Natural killer cell treated with Interleukin-12 subunit alpha and Interleukin-12 subunit beta and Interleukin-15 and Interleukin-18, amount 100 ng/mL, for 72 hours (primary cell): Measurements from ENCODE around the gene NKX6-1. TPM values are rescaled to one million over a fixed set of nuclear protein-coding genes. Genes with fewer than 3 reads are reported as not detected.

ENCODE experiments used
- ATAC-seq, 2 donors: fragments of 150-1000 bp; cut with Tn5 transposase in 1 of 2; sonication (Bioruptor Pico), chemical (Tn5 transposase) in 1 of 2; 2 replicates each; pipeline ENCODE4 v1.10.0; 2021
- DNase-seq: peaks from one replicate; pipeline ENCODE4 v3.0.0; 2022; ENCODE audit warnings: low spot score
- H3K27ac Mint-ChIP-seq, 2 donors: 1 replicate in 1 of 2; 2 replicates in 1 of 2; pipeline ENCODE4 v1.8.0; 2022; ENCODE audit warnings: mixed read lengths in 2 of 2, mild to moderate bottlenecking in 1 of 2, moderate library complexity in 1 of 2
- H3K27me3 Mint-ChIP-seq, 2 donors: 1 replicate in 1 of 2; 2 replicates in 1 of 2; pipeline ENCODE4 v1.8.0; 2022; ENCODE audit warnings: mixed read lengths in 2 of 2
- H3K36me3 Mint-ChIP-seq: one replicate; pipeline ENCODE4 v1.8.0; 2022; ENCODE audit warnings: mixed read lengths
- H3K4me1 Mint-ChIP-seq, 2 donors: 1 replicate in 1 of 2; 2 replicates in 1 of 2; pipeline ENCODE4 v1.8.0; 2022; ENCODE audit warnings: low read depth in 2 of 2, mixed read lengths in 2 of 2, mild to moderate bottlenecking in 1 of 2
- H3K4me3 Mint-ChIP-seq: one replicate; pipeline ENCODE4 v1.8.0; 2022; ENCODE audit warnings: mixed read lengths
- H3K9me3 Mint-ChIP-seq: 2 replicates; pipeline ENCODE4 v1.8.0; 2022; ENCODE audit warnings: mixed read lengths
- total RNA-seq, 2 donors: library from RNA; stranded (reverse); gene quantifications; one replicate each; pipeline ENCODE4 v1.2.3, GENCODE V29; 2022

Gene NKX6-1
- total RNA-seq, 2 donors from 2014 or later: not detected

GRCh38 chr4:84495118-84495793 lies 3.8 kb downstream of the NKX6-1 start:
- peaks cover 4% of the 10 kb centered on the region for H3K36me3 Mint-ChIP-seq

GRCh38 chr4:84494531-84494930 lies 4.6 kb downstream of the NKX6-1 start:
- H3K9me3 Mint-ChIP-seq: no peaks in the 10 kb centered on the region
- DNase-seq: no peak
- no peak for ATAC-seq
- H3K27ac Mint-ChIP-seq: no peak overlapping the region
- H3K36me3 Mint-ChIP-seq: no peaks in the 10 kb centered on the region
- H3K27me3 Mint-ChIP-seq: peaks cover 55 to 73% of the 10 kb centered on the region in 2 donors
- no peak overlapping the region for H3K4me3 Mint-ChIP-seq
- peaks cover 0 to 12% of the 10 kb centered on the region in 2 donors for H3K4me1 Mint-ChIP-seq

More at GRCh38 chr4:84495118-84495793, 3.8 kb downstream of the NKX6-1 start:
- Mint-ChIP-seq H3K4me1 (peaks cover 0 to 15% of the 10 kb centered on the region in 2 donors), H3K9me3 (no peaks in the 10 kb centered on the region), H3K27ac (no peak overlapping the region), H3K27me3 (peaks cover 56 to 74% of the 10 kb centered on the region in 2 donors), H3K4me3 (no peak overlapping the region)
- DNase-seq (no peak), ATAC-seq (no peak)

GRCh38 chr4:84494076-84494475 lies 5.0 kb downstream of the NKX6-1 start:
- no peaks in the 10 kb centered on the region for H3K9me3 Mint-ChIP-seq
- no peak overlapping the region for H3K4me3 Mint-ChIP-seq
- DNase-seq (no peak), ATAC-seq (no peak)
- peaks cover 0 to 10% of the 10 kb centered on the region in 2 donors for H3K4me1 Mint-ChIP-seq
- H3K27me3 Mint-ChIP-seq: peaks cover 53 to 73% of the 10 kb centered on the region in 2 donors
- H3K27ac Mint-ChIP-seq: no peak overlapping the region
- no peaks in the 10 kb centered on the region for H3K36me3 Mint-ChIP-seq

DNA sequence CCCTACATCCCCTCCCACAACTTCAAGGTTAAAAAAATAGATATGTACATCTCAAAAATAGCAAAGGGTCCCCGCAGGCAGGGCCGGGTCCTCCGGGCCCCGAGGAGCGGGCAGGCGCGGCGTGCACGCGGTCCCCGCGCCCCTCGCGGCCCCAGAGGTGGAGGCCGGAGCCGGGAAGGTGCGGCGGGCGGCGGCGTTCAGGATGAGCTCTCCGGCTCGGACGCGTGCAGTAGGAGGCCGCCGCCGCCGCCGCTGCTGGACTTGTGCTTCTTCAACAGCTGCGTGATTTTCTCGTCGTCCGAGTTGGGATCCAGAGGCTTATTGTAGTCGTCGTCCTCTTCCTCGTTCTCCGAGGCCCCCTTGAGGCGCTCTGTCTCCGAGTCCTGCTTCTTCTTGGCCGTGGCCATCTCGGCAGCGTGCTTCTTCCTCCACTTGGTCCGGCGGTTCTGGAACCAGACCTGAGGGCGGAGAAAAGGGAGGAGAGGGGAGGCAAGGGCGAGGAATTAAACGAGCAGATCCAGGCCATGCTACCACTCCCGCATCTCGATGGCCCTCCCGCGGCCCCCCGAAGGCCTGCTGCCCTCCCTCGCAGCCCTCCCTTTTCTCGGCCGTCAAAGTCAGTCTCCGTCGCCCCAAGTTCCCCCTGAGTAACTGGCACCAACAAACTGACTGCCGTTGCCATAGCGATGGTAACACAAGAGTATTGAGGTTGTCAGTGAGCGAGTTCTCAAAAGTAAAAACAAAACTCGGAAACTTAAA lies 5.8 kb downstream of the NKX6-1 start:
- no peak for ATAC-seq
- no peaks in the 10 kb centered on the region for H3K9me3 Mint-ChIP-seq
- no peak overlapping the region for H3K4me3 Mint-ChIP-seq
- H3K36me3 Mint-ChIP-seq: no peaks in the 10 kb centered on the region
- H3K4me1 Mint-ChIP-seq: peaks cover 0 to 6% of the 10 kb centered on the region in 2 donors
- DNase-seq: no peak
- H3K27ac Mint-ChIP-seq: no peak overlapping the region
- H3K27me3 Mint-ChIP-seq: peaks cover 47 to 73% of the 10 kb centered on the region in 2 donors

DNA sequence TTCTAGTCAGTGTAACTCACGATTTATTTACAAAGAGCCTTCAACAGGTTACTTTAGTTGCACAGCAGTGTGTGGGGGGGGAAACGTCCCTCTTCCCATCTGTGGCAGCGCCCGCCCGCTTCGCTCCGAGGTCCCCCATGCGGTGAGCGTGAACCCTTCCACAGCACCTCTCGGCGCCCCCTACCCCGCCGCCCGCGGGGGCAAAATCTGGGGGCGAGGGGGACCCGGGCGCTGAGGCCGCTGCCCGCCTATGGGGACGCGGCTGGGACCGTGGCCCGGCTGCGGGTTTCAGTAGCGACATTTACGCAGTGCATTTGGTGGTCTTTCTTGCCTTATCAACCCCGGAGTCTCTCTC lies 6.4 kb downstream of the NKX6-1 start:
- peaks cover 47 to 73% of the 10 kb centered on the region in 2 donors for H3K27me3 Mint-ChIP-seq
- no peak overlapping the region for H3K4me3 Mint-ChIP-seq
- H3K36me3 Mint-ChIP-seq: no peaks in the 10 kb centered on the region
- H3K27ac Mint-ChIP-seq: no peak overlapping the region
- peaks cover 0 to 6% of the 10 kb centered on the region in 2 donors for H3K4me1 Mint-ChIP-seq
- H3K9me3 Mint-ChIP-seq: no peaks in the 10 kb centered on the region
- no peak for DNase-seq
- ATAC-seq: peak in 1 of 2 donors; percentile 33

DNA sequence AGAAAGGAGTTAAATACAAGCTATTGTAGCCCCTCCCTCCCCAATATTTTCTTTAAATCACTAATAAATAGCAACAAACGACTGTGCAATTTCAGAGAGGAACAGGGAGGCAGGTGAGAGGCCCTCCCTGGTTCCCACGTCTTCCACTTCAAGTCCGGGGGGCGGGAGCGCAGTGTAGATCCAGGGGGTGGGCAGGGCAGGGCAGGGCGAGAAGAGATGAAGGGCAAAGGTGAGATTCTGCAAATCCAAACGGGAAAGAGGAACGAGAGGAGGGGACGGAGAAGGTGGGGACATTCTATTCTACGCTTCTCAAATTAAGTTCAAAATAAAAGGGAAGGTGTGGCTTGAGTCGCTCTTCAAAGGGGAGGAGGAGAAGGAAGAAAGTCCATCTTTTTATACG lies 6.8 kb downstream of the NKX6-1 start:
- Mint-ChIP-seq H3K36me3 (no peaks in the 10 kb centered on the region), H3K27me3 (peaks cover 47 to 75% of the 10 kb centered on the region in 2 donors), H3K9me3 (no peaks in the 10 kb centered on the region), H3K4me3 (no peak overlapping the region), H3K4me1 (peaks cover 0 to 6% of the 10 kb centered on the region in 2 donors), H3K27ac (no peak overlapping the region)
- no peak for ATAC-seq
- no peak for DNase-seq

- Mint-ChIP-seq H3K27ac (no peak overlapping the region), H3K27me3 (peaks cover 39 to 83% of the 10 kb centered on the region in 2 donors), H3K4me1 (peaks cover 0 to 3% of the 10 kb centered on the region in 2 donors), H3K36me3 (no peaks in the 10 kb centered on the region), H3K4me3 (no peak overlapping the region), H3K9me3 (no peaks in the 10 kb centered on the region)
- ATAC-seq: no peak
- no peak for DNase-seq
Measured at GRCh38 chr4:84491481-84491880, 7.6 kb downstream of the NKX6-1 start.

DNA sequence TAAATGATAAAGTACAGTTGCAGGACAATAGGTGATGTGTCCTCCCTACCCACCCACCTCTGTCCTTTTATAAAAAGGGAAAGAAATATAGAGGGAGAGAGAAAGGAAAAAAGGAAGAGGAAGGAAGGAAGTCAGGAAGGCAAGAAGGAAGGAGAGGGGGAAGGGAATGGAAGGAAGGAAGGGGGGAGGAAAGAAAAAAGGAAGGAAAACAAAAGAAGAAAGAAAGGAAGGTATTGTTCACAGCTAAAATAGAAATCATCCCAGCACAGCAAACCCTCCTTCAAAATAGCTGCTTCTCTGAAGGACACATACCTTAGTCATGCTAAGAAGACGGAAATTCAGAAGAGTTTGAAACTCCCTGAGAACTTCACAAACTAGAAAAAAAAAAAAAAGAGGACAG lies 8.4 kb downstream of the NKX6-1 start:
- Mint-ChIP-seq H3K36me3 (no peaks in the 10 kb centered on the region), H3K4me3 (no peak overlapping the region), H3K27me3 (peaks cover 41 to 80% of the 10 kb centered on the region in 2 donors), H3K27ac (no peak overlapping the region), H3K9me3 (no peaks in the 10 kb centered on the region), H3K4me1 (peaks cover 0 to 3% of the 10 kb centered on the region in 2 donors)
- ATAC-seq (no peak), DNase-seq (no peak)

DNA sequence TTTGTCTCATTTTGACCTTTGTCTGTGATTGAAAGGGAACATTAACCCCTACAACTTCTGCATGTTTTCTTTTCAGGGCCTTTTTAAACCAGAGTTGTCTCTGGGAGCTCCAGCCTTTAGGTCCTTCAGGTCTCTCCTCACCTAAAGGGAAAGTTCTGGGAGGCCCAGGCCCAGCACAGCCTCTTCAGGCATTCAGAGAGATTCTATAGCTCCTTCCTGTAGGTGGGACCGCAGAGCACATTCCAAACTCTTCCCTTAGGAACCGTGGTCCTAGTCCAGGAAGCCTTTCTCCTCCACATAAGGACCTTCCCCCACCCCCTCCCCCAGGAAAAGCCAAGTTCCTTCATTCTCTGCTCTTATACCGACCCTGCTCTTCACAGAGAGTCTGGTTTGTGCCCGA lies 14.9 kb downstream of the NKX6-1 start:
- peaks cover 3% of the 10 kb centered on the region for H3K9me3 Mint-ChIP-seq
- H3K4me1 Mint-ChIP-seq: peaks cover 0 to 5% of the 10 kb centered on the region in 2 donors
- no peak for ATAC-seq
- DNase-seq: no peak
- no peak overlapping the region for H3K4me3 Mint-ChIP-seq
- no peak overlapping the region for H3K27ac Mint-ChIP-seq
- peaks cover 39 to 63% of the 10 kb centered on the region in 2 donors for H3K27me3 Mint-ChIP-seq
- peaks cover 9% of the 10 kb centered on the region for H3K36me3 Mint-ChIP-seq

DNA sequence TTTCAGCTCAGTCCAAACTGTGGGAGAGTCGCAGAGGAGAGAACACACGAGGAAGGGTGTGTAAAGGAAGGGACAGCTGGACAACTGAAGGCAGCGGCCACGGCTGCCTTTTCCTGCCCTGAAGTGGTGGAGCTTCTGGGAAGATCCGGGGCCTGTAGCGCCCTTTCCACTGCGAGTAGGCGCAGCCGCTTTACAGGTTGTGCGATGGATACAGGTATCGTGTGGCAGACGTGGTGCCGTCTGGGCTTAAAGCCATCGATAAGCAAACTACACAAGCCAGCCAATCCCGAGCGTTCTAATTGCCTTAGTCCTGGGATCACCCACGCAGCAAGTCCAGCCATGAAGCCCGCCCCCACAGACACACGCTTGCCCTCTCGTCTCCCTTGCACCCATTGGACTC lies 15.4 kb downstream of the NKX6-1 start:
- Mint-ChIP-seq H3K9me3 (peaks cover 3% of the 10 kb centered on the region), H3K4me1 (peaks cover 0 to 5% of the 10 kb centered on the region in 2 donors), H3K36me3 (peaks cover 9% of the 10 kb centered on the region), H3K27me3 (peaks cover 39 to 59% of the 10 kb centered on the region in 2 donors), H3K27ac (no peak overlapping the region), H3K4me3 (no peak overlapping the region)
- no peak for DNase-seq
- ATAC-seq: no peak

- Mint-ChIP-seq H3K36me3 (peaks cover 9% of the 10 kb centered on the region), H3K27ac (no peak overlapping the region), H3K4me1 (peaks cover 0 to 5% of the 10 kb centered on the region in 2 donors), H3K27me3 (peaks cover 43 to 59% of the 10 kb centered on the region in 2 donors), H3K4me3 (no peak overlapping the region), H3K9me3 (peaks cover 3% of the 10 kb centered on the region)
- no peak for DNase-seq
- no peak for ATAC-seq
Measured at GRCh38 chr4:84482564-84483563, 16.2 kb downstream of the NKX6-1 start.

- peaks cover 9% of the 10 kb centered on the region for H3K36me3 Mint-ChIP-seq
- DNase-seq: no peak
- H3K4me1 Mint-ChIP-seq: peaks cover 0 to 5% of the 10 kb centered on the region in 2 donors
- peaks cover 43 to 53% of the 10 kb centered on the region in 2 donors for H3K27me3 Mint-ChIP-seq
- H3K4me3 Mint-ChIP-seq: no peak overlapping the region
- ATAC-seq: no peak
- peaks cover 3% of the 10 kb centered on the region for H3K9me3 Mint-ChIP-seq
- no peak overlapping the region for H3K27ac Mint-ChIP-seq
Measured at GRCh38 chr4:84481860-84482245, 17.2 kb downstream of the NKX6-1 start.

- ATAC-seq (no peak), DNase-seq (no peak)
- Mint-ChIP-seq H3K27me3 (peaks cover 43 to 48% of the 10 kb centered on the region in 2 donors), H3K4me3 (no peak overlapping the region), H3K27ac (no peak overlapping the region), H3K36me3 (peaks cover 9% of the 10 kb centered on the region), H3K9me3 (peaks cover 3% of the 10 kb centered on the region), H3K4me1 (peaks cover 0 to 5% of the 10 kb centered on the region in 2 donors)
Measured at GRCh38 chr4:84481077-84481859, 17.8 kb downstream of the NKX6-1 start.
